ENCODE results near the gene TLE4.

DNA sequence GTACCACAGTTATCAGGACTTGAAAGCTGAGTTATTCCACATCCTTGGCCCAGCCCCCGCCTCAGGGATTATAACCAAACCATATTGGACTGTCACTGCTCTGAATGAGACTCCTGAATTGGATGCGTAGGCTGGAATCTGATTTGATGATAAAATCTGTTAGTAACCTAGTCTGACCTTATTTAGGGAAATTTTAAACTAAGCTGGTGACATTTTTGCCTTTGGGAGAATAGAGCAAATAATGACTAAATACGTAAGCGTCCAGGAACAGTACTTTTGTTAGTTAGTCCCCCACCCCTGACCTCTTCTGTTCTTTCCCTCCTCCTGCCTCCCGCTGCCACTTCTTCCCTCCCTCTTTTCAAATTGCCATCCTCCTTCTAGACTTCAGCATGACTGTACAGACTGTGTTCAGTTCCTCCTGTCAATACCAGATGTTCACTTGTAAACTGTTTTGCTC is 92.6 kb downstream of the TLE4 start:
- TF ChIP-seq, protein P1, sequence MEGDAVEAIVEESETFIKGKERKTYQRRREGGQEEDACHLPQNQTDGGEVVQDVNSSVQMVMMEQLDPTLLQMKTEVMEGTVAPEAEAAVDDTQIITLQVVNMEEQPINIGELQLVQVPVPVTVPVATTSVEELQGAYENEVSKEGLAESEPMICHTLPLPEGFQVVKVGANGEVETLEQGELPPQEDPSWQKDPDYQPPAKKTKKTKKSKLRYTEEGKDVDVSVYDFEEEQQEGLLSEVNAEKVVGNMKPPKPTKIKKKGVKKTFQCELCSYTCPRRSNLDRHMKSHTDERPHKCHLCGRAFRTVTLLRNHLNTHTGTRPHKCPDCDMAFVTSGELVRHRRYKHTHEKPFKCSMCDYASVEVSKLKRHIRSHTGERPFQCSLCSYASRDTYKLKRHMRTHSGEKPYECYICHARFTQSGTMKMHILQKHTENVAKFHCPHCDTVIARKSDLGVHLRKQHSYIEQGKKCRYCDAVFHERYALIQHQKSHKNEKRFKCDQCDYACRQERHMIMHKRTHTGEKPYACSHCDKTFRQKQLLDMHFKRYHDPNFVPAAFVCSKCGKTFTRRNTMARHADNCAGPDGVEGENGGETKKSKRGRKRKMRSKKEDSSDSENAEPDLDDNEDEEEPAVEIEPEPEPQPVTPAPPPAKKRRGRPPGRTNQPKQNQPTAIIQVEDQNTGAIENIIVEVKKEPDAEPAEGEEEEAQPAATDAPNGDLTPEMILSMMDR (IDR thresholded peaks at IDR 0.05), result no peak
- no peak for TF ChIP-seq POLR2A (IDR thresholded peaks at IDR 0.05)

Data from prostate gland (tissue), 2 donors.